BLaER1 (cell line): ENCODE measurements around the gene YTHDF1.
"Not testable (repeated sequence)": the region's sequence is repeated elsewhere in the genome, so short reads cannot be mapped to it uniquely, and the experiment has no call there.

ENCODE experiments used
- H3K27ac ChIP-seq: shearing (Covaris generic); formaldehyde crosslinking; 2 replicates; pipeline ENCODE4 v1.8.1; 2022
- H3K27me3 ChIP-seq: shearing (Covaris generic); formaldehyde crosslinking; 2 replicates; pipeline ENCODE4 v1.8.1; 2022
- H3K36me3 ChIP-seq: shearing (Covaris generic); formaldehyde crosslinking; 2 replicates; pipeline ENCODE4 v1.8.1; 2022
- H3K4me1 ChIP-seq: shearing (Covaris generic); formaldehyde crosslinking; 2 replicates; pipeline ENCODE4 v1.8.1; 2022
- H3K4me2 ChIP-seq: shearing (Covaris generic); formaldehyde crosslinking; 2 replicates; pipeline ENCODE4 v1.8.1; 2022
- H3K4me3 ChIP-seq: shearing (Covaris generic); formaldehyde crosslinking; 2 replicates; pipeline ENCODE4 v1.8.1; 2022
- H3K9ac ChIP-seq: shearing (Covaris generic); formaldehyde crosslinking; 2 replicates; pipeline ENCODE4 v1.8.1; 2022
- H3K9me3 ChIP-seq: shearing (Covaris generic); formaldehyde crosslinking; 2 replicates; pipeline ENCODE4 v1.8.1; 2022
- H4K20me1 ChIP-seq: shearing (Covaris generic); formaldehyde crosslinking; 2 replicates; pipeline ENCODE4 v1.8.1; 2022
- Cebpa-rat ChIP-seq: shearing (Covaris generic); IDR thresholded peaks from 2 replicates; pipeline ENCODE4 v1.8.1; 2022

Gene YTHDF1

GRCh38 chr20:63257629-63258028, 41.7 kb upstream of the YTHDF1 start:
- Histone ChIP-seq H3K4me3 (no peak overlapping the region), H3K9me3 (no peaks in the 10 kb centered on the region), H3K27ac (no peak overlapping the region), H3K36me3 (no peaks in the 10 kb centered on the region), H3K27me3 (peaks cover 42% of the 10 kb centered on the region), H3K4me2 (peak overlapping the region; percentile 86), H3K4me1 (peaks cover 95% of the 10 kb centered on the region), H4K20me1 (peaks cover 37% of the 10 kb centered on the region), H3K9ac (no peak overlapping the region)
- no peak for TF ChIP-seq Cebpa-rat

GRCh38 chr20:63256954-63257353, 41.0 kb upstream of the YTHDF1 start:
- no peak overlapping the region for H3K27ac ChIP-seq
- H3K36me3 ChIP-seq = no peaks in the 10 kb centered on the region
- no peaks in the 10 kb centered on the region for H3K9me3 ChIP-seq

DNA sequence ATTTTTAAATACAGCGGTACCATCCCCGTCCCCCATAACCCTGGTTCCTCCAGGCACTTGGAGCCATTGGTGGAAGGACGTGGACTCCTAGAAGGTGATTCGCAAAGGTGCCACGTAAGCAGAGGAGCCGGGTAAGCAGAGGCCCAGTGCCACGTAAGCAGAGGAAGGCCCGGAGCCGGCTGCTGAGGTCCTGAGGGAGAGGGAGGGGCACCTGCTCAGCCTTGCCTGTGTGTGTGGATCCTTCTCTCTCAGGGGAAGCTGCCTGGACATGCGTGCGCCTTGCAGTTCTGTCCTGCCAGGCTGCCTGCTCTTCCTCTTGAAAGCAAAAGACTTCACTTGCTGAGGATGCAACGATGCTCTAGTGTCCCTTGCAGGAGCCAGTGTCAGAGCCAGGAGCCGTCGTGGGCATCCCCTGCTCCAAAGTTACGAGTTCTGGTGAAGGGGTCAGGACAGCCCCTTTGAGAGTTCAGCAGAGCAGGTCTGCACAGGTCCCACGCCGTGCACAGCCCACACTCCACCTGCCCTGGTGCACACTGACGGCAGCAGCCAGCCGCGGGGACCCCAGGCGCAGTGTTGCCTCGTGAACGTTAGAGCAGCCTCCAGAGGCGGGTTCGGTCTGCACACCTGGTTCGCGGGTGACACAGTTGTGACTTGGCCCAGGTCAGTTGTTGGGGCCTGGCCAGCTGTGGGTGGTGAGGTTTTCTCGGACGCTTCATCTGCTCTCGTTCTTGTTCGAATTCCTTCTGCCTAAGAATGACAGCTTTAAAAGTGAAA, 40.2 kb upstream of the YTHDF1 start:
- Histone ChIP-seq H3K4me1 (peaks cover 95% of the 10 kb centered on the region), H3K4me2 (peak overlapping the region; percentile 86), H3K4me3 (peak overlapping the region; percentile 85), H3K36me3 (no peaks in the 10 kb centered on the region), H4K20me1 (peaks cover 35% of the 10 kb centered on the region), H3K9me3 (no peaks in the 10 kb centered on the region), H3K27ac (0 out of 2 replicates have a peak overlapping the region, but pooled peaks have one; percentile 88), H3K9ac (peak overlapping the region; percentile 81; the same call in 1 of the 2 replicates), H3K27me3 (peaks cover 50% of the 10 kb centered on the region)
- no peak for TF ChIP-seq Cebpa-rat

More at GRCh38 chr20:63256954-63257353, 41.0 kb upstream of the YTHDF1 start:
- Histone ChIP-seq H3K4me1 (peaks cover 95% of the 10 kb centered on the region), H3K4me2 (peak overlapping the region; percentile 86), H3K4me3 (no peak overlapping the region), H3K27me3 (peaks cover 48% of the 10 kb centered on the region), H4K20me1 (peaks cover 37% of the 10 kb centered on the region), H3K9ac (no peak overlapping the region)
- TF ChIP-seq Cebpa-rat = no peak

- TF ChIP-seq Cebpa-rat = no peak
- peak overlapping the region; percentile 81 for H3K9ac ChIP-seq
- peaks cover 50% of the 10 kb centered on the region for H3K27me3 ChIP-seq
- no peaks in the 10 kb centered on the region for H3K36me3 ChIP-seq
- peak overlapping the region; percentile 85 for H3K4me3 ChIP-seq
- peaks cover 94% of the 10 kb centered on the region for H3K4me1 ChIP-seq
- peak overlapping the region; percentile 88 for H3K27ac ChIP-seq
- no peaks in the 10 kb centered on the region for H3K9me3 ChIP-seq
- peak overlapping the region; percentile 86 for H3K4me2 ChIP-seq
- peaks cover 22% of the 10 kb centered on the region for H4K20me1 ChIP-seq
These were observed 38.9 kb upstream of the YTHDF1 start for GRCh38 chr20:63254606-63255384.

DNA sequence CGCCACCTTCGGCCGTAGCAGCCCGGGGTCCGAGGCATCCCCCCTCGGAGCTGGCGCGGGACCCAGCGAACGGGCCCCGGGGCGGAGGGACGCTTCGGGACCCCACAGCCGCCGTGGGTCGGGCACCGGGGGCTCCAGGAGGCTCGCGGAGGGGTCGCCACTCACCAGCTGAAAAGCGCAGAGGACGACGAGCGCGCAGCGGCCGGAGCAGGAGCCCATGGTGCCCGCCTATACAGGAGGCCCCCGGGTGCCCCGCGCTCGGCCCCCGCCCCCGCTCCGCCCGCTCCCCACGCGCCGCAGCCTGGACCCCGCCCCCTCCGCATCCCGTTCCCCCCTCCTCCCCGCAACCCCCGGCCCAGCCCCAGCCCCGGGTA, 38.3 kb upstream of the YTHDF1 start, which contains the start of gene NKAIN4:
Gene NKAIN4, minus strand, starts transcription at position 232 of the 374 bp plus-strand sequence. Its CDS starts 13 bp downstream, at position 219.
- TF ChIP-seq Cebpa-rat = no peak
- peaks cover 94% of the 10 kb centered on the region for H3K4me1 ChIP-seq
- peak within 1 kb of the TSS; percentile 85 for H3K4me3 ChIP-seq

DNA sequence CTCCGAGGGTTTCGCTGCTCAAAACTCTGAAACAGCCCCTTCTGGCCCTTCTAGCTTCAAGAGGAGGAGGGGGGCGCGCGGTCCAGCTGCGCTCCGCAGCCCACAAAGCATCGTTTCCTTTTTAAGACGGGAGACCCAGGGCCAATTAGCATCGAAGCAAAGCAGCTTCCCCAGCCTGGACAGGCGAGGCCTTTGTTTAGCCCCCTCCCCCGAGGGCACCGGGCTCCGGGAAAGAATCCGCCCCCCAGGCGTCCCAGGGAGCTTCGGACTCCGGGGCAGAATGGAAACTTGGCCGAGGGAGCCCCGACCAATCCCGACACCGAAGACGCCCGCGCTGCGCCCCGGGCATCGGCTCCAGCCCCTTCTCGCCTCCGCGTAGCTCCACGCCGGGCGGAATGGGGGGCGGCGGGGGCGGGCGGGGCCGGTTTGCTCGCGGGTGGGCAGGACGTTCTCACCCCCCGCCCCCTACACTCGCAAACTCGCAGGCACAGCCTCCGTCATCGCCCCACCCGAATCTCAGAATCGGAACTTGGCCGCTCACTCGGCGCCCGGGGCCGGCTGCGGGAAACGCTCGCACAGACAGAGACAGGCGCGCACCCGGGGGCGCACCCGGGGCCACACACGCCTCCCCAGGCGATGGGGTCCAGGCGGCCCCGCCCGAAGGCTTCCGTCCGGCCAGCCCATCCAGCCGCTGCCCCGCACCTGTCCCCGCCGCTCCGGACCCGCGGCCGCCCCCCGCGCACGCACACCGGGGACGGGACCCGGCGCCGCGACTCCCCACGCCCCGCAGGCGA, 37.7 kb upstream of the YTHDF1 start:
- Histone ChIP-seq H4K20me1 (peaks cover 17% of the 10 kb centered on the region; the same call in 1 of the 2 replicates), H3K4me3 (peak overlapping the region; percentile 85), H3K4me1 (peaks cover 94% of the 10 kb centered on the region), H3K9me3 (no peaks in the 10 kb centered on the region), H3K27me3 (peaks cover 50% of the 10 kb centered on the region), H3K27ac (peak overlapping the region; percentile 94), H3K36me3 (no peaks in the 10 kb centered on the region), H3K9ac (peak overlapping the region; percentile 91), H3K4me2 (peak overlapping the region; percentile 97)
- TF ChIP-seq Cebpa-rat = no peak

More for the DNA sequence above, 38.3 kb upstream of the YTHDF1 start, which contains the start of gene NKAIN4:
- no peaks in the 10 kb centered on the region for H3K36me3 ChIP-seq
- H3K27me3 ChIP-seq = peaks cover 50% of the 10 kb centered on the region
- peak within 1 kb of the TSS; percentile 91 for H3K9ac ChIP-seq
- H3K4me2 ChIP-seq = peak within 1 kb of the TSS; percentile 97
- no peaks in the 10 kb centered on the region for H3K9me3 ChIP-seq
- peaks cover 16% of the 10 kb centered on the region for H4K20me1 ChIP-seq
- peak within 1 kb of the TSS; percentile 94 for H3K27ac ChIP-seq

- H4K20me1 ChIP-seq = peaks cover 17% of the 10 kb centered on the region; the same call in 1 of the 2 replicates
- H3K27ac ChIP-seq = peak overlapping the region; percentile 94
- peak overlapping the region; percentile 91 for H3K9ac ChIP-seq
- TF ChIP-seq Cebpa-rat = no peak
- peaks cover 94% of the 10 kb centered on the region for H3K4me1 ChIP-seq
- no peaks in the 10 kb centered on the region for H3K9me3 ChIP-seq
- H3K4me2 ChIP-seq = peak overlapping the region; percentile 97
- H3K27me3 ChIP-seq = peaks cover 50% of the 10 kb centered on the region
- H3K36me3 ChIP-seq = peaks cover 1% of the 10 kb centered on the region; the same call in 1 of the 2 replicates
- peak overlapping the region; percentile 85 for H3K4me3 ChIP-seq
These were observed 37.1 kb upstream of the YTHDF1 start for GRCh38 chr20:63253065-63253437.

DNA sequence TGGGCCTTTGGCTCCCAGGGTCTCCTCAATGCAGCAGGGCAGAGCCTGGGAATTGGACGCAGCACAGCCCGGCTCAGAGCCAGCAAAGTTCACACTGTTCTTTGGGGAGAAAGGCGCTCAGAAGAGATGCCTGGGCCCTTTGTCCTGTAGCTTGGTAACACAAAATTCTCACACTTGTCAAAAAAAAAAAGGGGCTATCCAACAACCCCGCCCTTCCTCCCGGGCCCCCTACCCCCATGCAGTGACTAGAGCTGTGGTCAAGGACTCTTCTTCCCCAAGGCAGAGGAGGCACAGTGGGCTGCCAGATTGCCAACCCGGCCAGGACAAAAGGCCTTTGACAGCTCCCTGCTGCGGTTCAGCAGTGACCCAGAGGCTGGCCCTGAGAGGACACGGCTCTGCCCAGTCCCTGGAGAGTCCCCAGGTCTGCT, 36.4 kb upstream of the YTHDF1 start:
- Histone ChIP-seq H3K27me3 (peaks cover 50% of the 10 kb centered on the region), H3K9ac (peak overlapping the region; percentile 91), H3K4me3 (peak overlapping the region; percentile 85), H3K9me3 (no peaks in the 10 kb centered on the region), H3K27ac (peak overlapping the region; percentile 94), H3K4me1 (peaks cover 94% of the 10 kb centered on the region), H3K36me3 (peaks cover 7% of the 10 kb centered on the region; the same call in 1 of the 2 replicates), H3K4me2 (peak overlapping the region; percentile 97), H4K20me1 (peaks cover 18% of the 10 kb centered on the region; the same call in 1 of the 2 replicates)
- no peak for TF ChIP-seq Cebpa-rat

- H3K27me3 ChIP-seq = peaks cover 42% of the 10 kb centered on the region
- H3K36me3 ChIP-seq = peaks cover 14% of the 10 kb centered on the region; the same call in 1 of the 2 replicates
- peaks cover 94% of the 10 kb centered on the region for H3K4me1 ChIP-seq
- peaks cover 28% of the 10 kb centered on the region; the same call in 1 of the 2 replicates for H4K20me1 ChIP-seq
- H3K4me3 ChIP-seq = peak overlapping the region; percentile 85
- H3K9ac ChIP-seq = peak overlapping the region; percentile 91
- peak overlapping the region; percentile 97 for H3K4me2 ChIP-seq
- peak overlapping the region; percentile 94 for H3K27ac ChIP-seq
- H3K9me3 ChIP-seq = not testable (repeated sequence)
These were observed 35.4 kb upstream of the YTHDF1 start for GRCh38 chr20:63251350-63251749.
